ENCODE measurements around the gene NR1I2.

Gene NR1I2

GRCh38 chr3:119782460-119782859 is 559 bp downstream of the NR1I2 start:
- Histone ChIP-seq H3K27me3 (ENCODE audit: insufficient read depth, poor library complexity, severe bottlenecking) (no peaks in the 10 kb centered on the region), H3K27ac (replicated peaks) (peak overlapping the region; percentile 83), H3K4me3 (replicated peaks; ENCODE audit: insufficient read depth, low read length) (no peak overlapping the region)
- TF ChIP-seq POLR2AphosphoS5 (IDR thresholded peaks at IDR 0.05; ENCODE audit: low read depth) (no peak), CTCF (IDR thresholded peaks at IDR 0.05; ENCODE audit: insufficient read depth, low read length) (no peak), SPI1 (IDR thresholded peaks at IDR 0.05; ENCODE audit: borderline replicate concordance, low read depth) (no peak), REST (IDR thresholded peaks at IDR 0.05; ENCODE audit: insufficient replicate concordance, low read depth) (no peak), GABPA (IDR thresholded peaks at IDR 0.05; ENCODE audit: low read depth) (no peak)
- no peak for DNase-seq (ENCODE audit: low read depth in 1 of 2, low spot score in 1 of 2)

- Histone ChIP-seq H3K27ac (replicated peaks) (peak overlapping the region; percentile 83), H3K27me3 (ENCODE audit: insufficient read depth, poor library complexity, severe bottlenecking) (no peaks in the 10 kb centered on the region), H3K4me3 (replicated peaks; ENCODE audit: insufficient read depth, low read length) (no peak overlapping the region)
- peak in 1 of 2 experiments; percentile 34 for DNase-seq (ENCODE audit: low read depth in 1 of 2, low spot score in 1 of 2)
- no peak for TF ChIP-seq POLR2AphosphoS5 (IDR thresholded peaks at IDR 0.05; ENCODE audit: low read depth)
Measured at GRCh38 chr3:119783255-119783654, 1.4 kb downstream of the NR1I2 start.

- Histone ChIP-seq H3K27me3 (ENCODE audit: insufficient read depth, poor library complexity, severe bottlenecking) (no peaks in the 10 kb centered on the region), H3K27ac (replicated peaks) (peak overlapping the region; percentile 83), H3K4me3 (replicated peaks; ENCODE audit: insufficient read depth, low read length) (no peak overlapping the region)
- DNase-seq (ENCODE audit: low read depth in 1 of 2, low spot score in 1 of 2): peak; percentile 78 to 87
- TF ChIP-seq POLR2AphosphoS5 (IDR thresholded peaks at IDR 0.05; ENCODE audit: low read depth) (peak; percentile 61; the same call in 1 of the 2 replicates), REST (IDR thresholded peaks at IDR 0.05; ENCODE audit: insufficient replicate concordance, low read depth) (no peak)
Measured at GRCh38 chr3:119783883-119784282, 2.0 kb downstream of the NR1I2 start.

GRCh38 chr3:119786409-119786808 is 4.5 kb downstream of the NR1I2 start:
- H3K27me3 ChIP-seq (ENCODE audit: insufficient read depth, poor library complexity, severe bottlenecking): no peaks in the 10 kb centered on the region
- no peak for DNase-seq (ENCODE audit: low read depth in 1 of 2, low spot score in 1 of 2)
- H3K27ac ChIP-seq (replicated peaks): no peak overlapping the region
- H3K4me3 ChIP-seq (replicated peaks; ENCODE audit: insufficient read depth, low read length): no peak overlapping the region
- TF ChIP-seq REST (IDR thresholded peaks at IDR 0.05; ENCODE audit: insufficient replicate concordance, low read depth) (no peak), POLR2AphosphoS5 (IDR thresholded peaks at IDR 0.05; ENCODE audit: low read depth) (no peak), GABPA (IDR thresholded peaks at IDR 0.05; ENCODE audit: low read depth) (no peak), CTCF (IDR thresholded peaks at IDR 0.05; ENCODE audit: insufficient read depth, low read length) (no peak), SPI1 (IDR thresholded peaks at IDR 0.05; ENCODE audit: borderline replicate concordance, low read depth) (no peak)
